ENCODE measurements around the gene SLC5A9.
"Not testable (repeated sequence)": the region's sequence is repeated elsewhere in the genome, so short reads cannot be mapped to it uniquely, and the experiment has no call there.

SLC5A9 gene

GRCh38 chr1:48205522-48205921, 17.0 kb upstream of the SLC5A9 start:
- Mint-ChIP-seq H3K4me3 (no peak overlapping the region), H3K9me3 (ENCODE audit: low read depth) (no peaks in the 10 kb centered on the region)

GRCh38 chr1:48206371-48206770, 16.1 kb upstream of the SLC5A9 start:
- Mint-ChIP-seq H3K27ac (no peak overlapping the region), H3K4me1 (ENCODE audit: low read depth) (peaks cover 2% of the 10 kb centered on the region), H3K27me3 (peaks cover 4% of the 10 kb centered on the region), H3K4me3 (no peak overlapping the region), H3K9me3 (ENCODE audit: low read depth) (no peaks in the 10 kb centered on the region), H3K36me3 (no peaks in the 10 kb centered on the region)

More at GRCh38 chr1:48205522-48205921, 17.0 kb upstream of the SLC5A9 start:
- H3K27me3 Mint-ChIP-seq = peaks cover 4% of the 10 kb centered on the region
- H3K27ac Mint-ChIP-seq = no peak overlapping the region
- no peaks in the 10 kb centered on the region for H3K36me3 Mint-ChIP-seq
- H3K4me1 Mint-ChIP-seq (ENCODE audit: low read depth) = peaks cover 2% of the 10 kb centered on the region

GRCh38 chr1:48207131-48207530, 15.4 kb upstream of the SLC5A9 start:
- Mint-ChIP-seq H3K4me1 (ENCODE audit: low read depth) (peaks cover 2% of the 10 kb centered on the region), H3K9me3 (ENCODE audit: low read depth) (no peaks in the 10 kb centered on the region), H3K27me3 (peaks cover 4% of the 10 kb centered on the region), H3K4me3 (no peak overlapping the region), H3K36me3 (no peaks in the 10 kb centered on the region), H3K27ac (no peak overlapping the region)

GRCh38 chr1:48207536-48208075, 14.9 kb upstream of the SLC5A9 start:
- no peak overlapping the region for H3K4me3 Mint-ChIP-seq

GRCh38 chr1:48208251-48208650, 14.3 kb upstream of the SLC5A9 start:
- no peaks in the 10 kb centered on the region for H3K36me3 Mint-ChIP-seq
- peaks cover under 1% of the 10 kb centered on the region for H3K27me3 Mint-ChIP-seq
- no peaks in the 10 kb centered on the region for H3K4me1 Mint-ChIP-seq (ENCODE audit: low read depth)
- no peak overlapping the region for H3K4me3 Mint-ChIP-seq
- H3K9me3 Mint-ChIP-seq (ENCODE audit: low read depth) = no peaks in the 10 kb centered on the region
- H3K27ac Mint-ChIP-seq = no peak overlapping the region

More at GRCh38 chr1:48207536-48208075, 14.9 kb upstream of the SLC5A9 start:
- Mint-ChIP-seq H3K36me3 (no peaks in the 10 kb centered on the region), H3K27me3 (peaks cover 2% of the 10 kb centered on the region), H3K27ac (no peak overlapping the region), H3K4me1 (ENCODE audit: low read depth) (no peaks in the 10 kb centered on the region), H3K9me3 (ENCODE audit: low read depth) (no peaks in the 10 kb centered on the region)

- no peaks in the 10 kb centered on the region for H3K36me3 Mint-ChIP-seq
- H3K27me3 Mint-ChIP-seq = no peaks in the 10 kb centered on the region
- H3K4me3 Mint-ChIP-seq = no peak overlapping the region
- no peak overlapping the region for H3K27ac Mint-ChIP-seq
- no peaks in the 10 kb centered on the region for H3K9me3 Mint-ChIP-seq (ENCODE audit: low read depth)
- H3K4me1 Mint-ChIP-seq (ENCODE audit: low read depth) = no peaks in the 10 kb centered on the region
Observed at GRCh38 chr1:48208652-48209051, 13.9 kb upstream of the SLC5A9 start.

GRCh38 chr1:48213462-48213861, 9.1 kb upstream of the SLC5A9 start:
- not testable (repeated sequence) for H3K27me3 Mint-ChIP-seq; H3K4me3 Mint-ChIP-seq; H3K9me3 Mint-ChIP-seq (ENCODE audit: low read depth); H3K36me3 Mint-ChIP-seq; H3K27ac Mint-ChIP-seq; H3K4me1 Mint-ChIP-seq (ENCODE audit: low read depth)

- not testable (repeated sequence) for H3K9me3 Mint-ChIP-seq (ENCODE audit: low read depth); H3K4me1 Mint-ChIP-seq (ENCODE audit: low read depth); H3K27me3 Mint-ChIP-seq; H3K4me3 Mint-ChIP-seq; H3K36me3 Mint-ChIP-seq; H3K27ac Mint-ChIP-seq
Observed at GRCh38 chr1:48214366-48214765, 8.2 kb upstream of the SLC5A9 start.

GRCh38 chr1:48214820-48215219, 7.7 kb upstream of the SLC5A9 start:
- no peaks in the 10 kb centered on the region for H3K36me3 Mint-ChIP-seq
- no peaks in the 10 kb centered on the region for H3K27me3 Mint-ChIP-seq
- no peaks in the 10 kb centered on the region for H3K4me1 Mint-ChIP-seq (ENCODE audit: low read depth)
- no peak overlapping the region for H3K27ac Mint-ChIP-seq
- H3K9me3 Mint-ChIP-seq (ENCODE audit: low read depth) = no peaks in the 10 kb centered on the region
- H3K4me3 Mint-ChIP-seq = no peak overlapping the region

- Mint-ChIP-seq H3K36me3 (no peaks in the 10 kb centered on the region), H3K4me1 (ENCODE audit: low read depth) (no peaks in the 10 kb centered on the region), H3K27ac (no peak overlapping the region), H3K4me3 (no peak overlapping the region), H3K9me3 (ENCODE audit: low read depth) (no peaks in the 10 kb centered on the region), H3K27me3 (no peaks in the 10 kb centered on the region)
Observed at GRCh38 chr1:48215222-48215621, 7.3 kb upstream of the SLC5A9 start.

- no peaks in the 10 kb centered on the region for H3K4me1 Mint-ChIP-seq (ENCODE audit: low read depth)
- H3K27ac Mint-ChIP-seq = no peak overlapping the region
- no peaks in the 10 kb centered on the region for H3K27me3 Mint-ChIP-seq
- H3K36me3 Mint-ChIP-seq = no peaks in the 10 kb centered on the region
- H3K4me3 Mint-ChIP-seq = no peak overlapping the region
- no peaks in the 10 kb centered on the region for H3K9me3 Mint-ChIP-seq (ENCODE audit: low read depth)
Observed at GRCh38 chr1:48215889-48216288, 6.6 kb upstream of the SLC5A9 start.

- no peaks in the 10 kb centered on the region for H3K9me3 Mint-ChIP-seq (ENCODE audit: low read depth)
- H3K4me1 Mint-ChIP-seq (ENCODE audit: low read depth) = no peaks in the 10 kb centered on the region
- H3K36me3 Mint-ChIP-seq = no peaks in the 10 kb centered on the region
- H3K27ac Mint-ChIP-seq = no peak overlapping the region
- H3K4me3 Mint-ChIP-seq = no peak overlapping the region
- H3K27me3 Mint-ChIP-seq = no peaks in the 10 kb centered on the region
Observed at GRCh38 chr1:48216313-48216712, 6.2 kb upstream of the SLC5A9 start.

GRCh38 chr1:48216941-48217340, 5.6 kb upstream of the SLC5A9 start:
- Mint-ChIP-seq H3K4me3 (no peak overlapping the region), H3K36me3 (no peaks in the 10 kb centered on the region), H3K9me3 (ENCODE audit: low read depth) (no peaks in the 10 kb centered on the region), H3K4me1 (ENCODE audit: low read depth) (no peaks in the 10 kb centered on the region), H3K27ac (no peak overlapping the region), H3K27me3 (no peaks in the 10 kb centered on the region)

- no peak overlapping the region for H3K4me3 Mint-ChIP-seq
- no peak overlapping the region for H3K27ac Mint-ChIP-seq
- H3K4me1 Mint-ChIP-seq (ENCODE audit: low read depth) = no peaks in the 10 kb centered on the region
- H3K27me3 Mint-ChIP-seq = no peaks in the 10 kb centered on the region
- no peaks in the 10 kb centered on the region for H3K36me3 Mint-ChIP-seq
- H3K9me3 Mint-ChIP-seq (ENCODE audit: low read depth) = no peaks in the 10 kb centered on the region
Observed at GRCh38 chr1:48217856-48218255, 4.7 kb upstream of the SLC5A9 start.

GRCh38 chr1:48219803-48220202, 2.7 kb upstream of the SLC5A9 start:
- no peak overlapping the region for H3K4me3 Mint-ChIP-seq
- no peak overlapping the region for H3K27ac Mint-ChIP-seq
- no peaks in the 10 kb centered on the region for H3K27me3 Mint-ChIP-seq
- no peaks in the 10 kb centered on the region for H3K36me3 Mint-ChIP-seq
- H3K4me1 Mint-ChIP-seq (ENCODE audit: low read depth) = no peaks in the 10 kb centered on the region
- H3K9me3 Mint-ChIP-seq (ENCODE audit: low read depth) = no peaks in the 10 kb centered on the region

- no peak overlapping the region for H3K27ac Mint-ChIP-seq
- no peaks in the 10 kb centered on the region for H3K36me3 Mint-ChIP-seq
- no peaks in the 10 kb centered on the region for H3K9me3 Mint-ChIP-seq (ENCODE audit: low read depth)
- H3K4me1 Mint-ChIP-seq (ENCODE audit: low read depth) = no peaks in the 10 kb centered on the region
- no peaks in the 10 kb centered on the region for H3K27me3 Mint-ChIP-seq
- no peak overlapping the region for H3K4me3 Mint-ChIP-seq
Observed at GRCh38 chr1:48221122-48221521, 1.4 kb upstream of the SLC5A9 start.
